Measurements from ENCODE around the gene VSIR.

VSIR gene

GRCh38 chr10:71789871-71790270 lies 16.6 kb upstream of the VSIR start:
- FAIRE-seq (no peak), DNase-seq (ENCODE audit: insufficient read length, low spot score) (no peak)
- TF ChIP-seq, protein P1, sequence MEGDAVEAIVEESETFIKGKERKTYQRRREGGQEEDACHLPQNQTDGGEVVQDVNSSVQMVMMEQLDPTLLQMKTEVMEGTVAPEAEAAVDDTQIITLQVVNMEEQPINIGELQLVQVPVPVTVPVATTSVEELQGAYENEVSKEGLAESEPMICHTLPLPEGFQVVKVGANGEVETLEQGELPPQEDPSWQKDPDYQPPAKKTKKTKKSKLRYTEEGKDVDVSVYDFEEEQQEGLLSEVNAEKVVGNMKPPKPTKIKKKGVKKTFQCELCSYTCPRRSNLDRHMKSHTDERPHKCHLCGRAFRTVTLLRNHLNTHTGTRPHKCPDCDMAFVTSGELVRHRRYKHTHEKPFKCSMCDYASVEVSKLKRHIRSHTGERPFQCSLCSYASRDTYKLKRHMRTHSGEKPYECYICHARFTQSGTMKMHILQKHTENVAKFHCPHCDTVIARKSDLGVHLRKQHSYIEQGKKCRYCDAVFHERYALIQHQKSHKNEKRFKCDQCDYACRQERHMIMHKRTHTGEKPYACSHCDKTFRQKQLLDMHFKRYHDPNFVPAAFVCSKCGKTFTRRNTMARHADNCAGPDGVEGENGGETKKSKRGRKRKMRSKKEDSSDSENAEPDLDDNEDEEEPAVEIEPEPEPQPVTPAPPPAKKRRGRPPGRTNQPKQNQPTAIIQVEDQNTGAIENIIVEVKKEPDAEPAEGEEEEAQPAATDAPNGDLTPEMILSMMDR (IDR thresholded peaks at IDR 0.05; ENCODE audit: insufficient read depth, missing control alignments): no peak

GRCh38 chr10:71788954-71789353 lies 15.6 kb upstream of the VSIR start:
- TF ChIP-seq, protein P1 (IDR thresholded peaks at IDR 0.05; ENCODE audit: insufficient read depth, missing control alignments): no peak
- DNase-seq (ENCODE audit: insufficient read length, low spot score): no peak
- no peak for FAIRE-seq

DNA sequence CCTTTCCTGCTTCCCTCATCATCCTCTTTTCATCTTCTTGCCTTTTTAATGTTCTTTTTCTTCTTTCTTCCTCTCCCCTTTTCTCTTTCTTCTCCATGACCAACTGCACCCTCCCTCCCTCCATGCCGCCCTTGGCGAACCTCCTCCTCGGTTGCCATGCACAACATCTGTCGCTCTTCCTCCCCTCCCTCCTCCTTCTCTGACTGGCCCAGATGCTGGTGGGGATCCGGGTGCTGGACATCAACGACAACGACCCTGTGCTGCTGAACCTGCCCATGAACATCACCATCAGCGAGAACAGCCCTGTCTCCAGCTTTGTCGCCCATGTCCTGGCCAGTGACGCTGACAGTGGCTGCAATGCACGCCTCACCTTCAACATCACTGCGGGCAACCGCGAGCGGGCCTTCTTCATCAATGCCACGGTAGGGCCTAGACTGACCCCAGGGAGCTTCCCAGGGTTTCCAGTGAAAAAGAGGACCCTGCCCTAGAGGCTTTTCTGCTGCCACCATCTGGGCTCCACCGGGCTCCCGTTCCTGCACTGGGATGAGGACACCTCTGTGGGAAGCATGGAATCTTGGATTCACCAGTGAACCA lies 11.5 kb upstream of the VSIR start:
- no peak for FAIRE-seq

GRCh38 chr10:71783917-71784678 lies 10.8 kb upstream of the VSIR start:
- no peak for FAIRE-seq
- DNase-seq (ENCODE audit: insufficient read length, low spot score): no peak
- TF ChIP-seq, protein P1 (IDR thresholded peaks at IDR 0.05; ENCODE audit: insufficient read depth, missing control alignments): no peak

More for the DNA sequence above, 11.5 kb upstream of the VSIR start:
- DNase-seq (ENCODE audit: insufficient read length, low spot score): no peak
- TF ChIP-seq, protein P1 (IDR thresholded peaks at IDR 0.05; ENCODE audit: insufficient read depth, missing control alignments): no peak

DNA sequence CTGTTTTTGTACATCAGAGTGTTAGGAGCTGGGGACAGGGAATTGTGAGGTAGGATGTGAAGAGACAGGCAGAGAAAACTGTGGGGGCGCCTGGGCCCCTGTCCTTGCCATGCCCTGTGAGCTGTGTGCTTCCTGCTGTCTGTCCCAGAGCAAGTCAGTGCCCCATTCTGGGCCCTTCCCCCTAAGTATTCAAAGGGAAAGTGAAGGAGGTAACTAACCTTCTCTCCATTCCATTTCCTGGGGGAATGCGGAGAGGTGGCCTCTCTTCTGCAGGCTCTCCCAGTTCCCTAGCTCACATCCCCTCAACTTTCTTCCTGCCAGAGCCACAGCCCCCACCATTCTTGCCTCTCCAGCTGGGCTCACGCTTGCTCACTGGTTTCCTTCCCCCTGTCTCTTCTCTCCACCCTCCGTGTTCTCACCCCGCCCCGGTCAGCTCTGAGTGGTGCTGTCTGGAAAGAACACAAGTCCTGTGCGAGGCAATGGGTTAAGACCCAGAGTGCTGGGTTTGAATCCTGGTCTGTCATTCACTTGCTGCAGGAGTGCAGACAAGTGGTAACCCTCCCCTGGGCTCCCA lies 9.7 kb upstream of the VSIR start:
- no peak for DNase-seq (ENCODE audit: insufficient read length, low spot score)
- TF ChIP-seq, protein P1 (IDR thresholded peaks at IDR 0.05; ENCODE audit: insufficient read depth, missing control alignments): no peak
- FAIRE-seq: no peak

DNA sequence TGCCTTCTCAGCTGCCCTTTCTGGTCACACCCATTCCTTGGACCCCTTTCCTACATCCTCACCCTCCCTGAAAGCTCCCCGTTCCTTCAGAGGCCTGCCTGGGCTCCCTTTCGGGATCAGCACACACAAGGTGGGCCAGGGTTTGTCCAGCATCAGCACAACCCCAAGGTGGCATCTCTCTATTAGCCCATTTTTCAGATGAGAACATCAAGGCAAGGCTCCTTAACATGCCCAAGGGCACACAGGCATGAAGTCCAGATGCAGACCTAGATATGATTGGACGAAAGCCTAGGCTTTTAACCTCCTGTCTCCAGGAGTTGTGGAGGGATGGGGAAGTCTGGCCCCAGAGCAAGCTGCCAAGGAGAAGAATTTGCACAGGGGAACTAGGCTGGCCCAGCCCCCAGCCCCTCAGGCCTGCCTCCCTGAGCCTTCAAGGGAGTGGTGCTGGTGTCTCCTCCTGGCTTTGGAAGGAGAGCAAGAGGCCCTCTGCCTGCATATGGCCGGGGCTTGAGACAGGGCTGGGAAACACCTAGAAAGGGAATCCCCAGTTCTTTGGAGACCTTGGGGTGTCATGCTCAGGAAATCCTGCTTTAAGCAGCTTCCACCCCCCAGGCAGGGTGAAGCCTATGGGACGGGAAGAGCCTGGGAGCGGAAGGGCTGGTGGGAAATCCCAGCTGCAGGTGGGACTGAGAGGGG lies 9.0 kb upstream of the VSIR start:
- TF ChIP-seq, protein P1 (IDR thresholded peaks at IDR 0.05; ENCODE audit: insufficient read depth, missing control alignments): no peak
- DNase-seq (ENCODE audit: insufficient read length, low spot score) (no peak), FAIRE-seq (no peak)
